PC-9 (cell line): ENCODE data around the gene SFTA2. TPM values are rescaled to one million over a fixed set of nuclear protein-coding genes. Genes with fewer than 3 reads are reported as not detected.

ENCODE experiments used
- Bru-seq: library from RNA; stranded (reverse); fragments of 400-500 nt; gene quantifications from one replicate; lab custom pipeline; 2021; lab: Mats Ljungman, UMichigan
- BruChase-seq, 2 experiments: library from RNA; stranded (reverse); fragments of 400-500 nt; gene quantifications; one replicate each; lab custom pipeline; 2021; lab: Mats Ljungman, UMichigan
- BruUV-seq: library from RNA; stranded (reverse); fragments of 400-500 nt; replicated peaks from 2 replicates; lab custom pipeline; 2021; lab: Mats Ljungman, UMichigan
- CTCF ChIA-PET: fragments of 300-600 bp; sonication (Branson Sonifier 250); formaldehyde crosslinking; loops from one replicate; lab custom pipeline; 2022; ENCODE audit warnings: antibody characterized with exemption; lab: Charles Lee
- POLR2A ChIA-PET: fragments of 300-600 bp; sonication (Branson Sonifier 250); formaldehyde crosslinking; loops from one replicate; lab custom pipeline; 2022; ENCODE audit warnings: antibody characterized with exemption; ENCODE audit not compliant: unreplicated experiment; lab: Charles Lee
- DNase-seq, 2 experiments: peaks; one replicate each; pipeline versions ENCODE4 v3.0.0 to v3.0.0-alpha.2; 2015 to 2022; ENCODE audit warnings: mixed read lengths in 1 of 2
- H2AFZ ChIP-seq: fragments of 200-600 bp; sonication (generic); 2 replicates; pipeline ENCODE4 v1.8.1; 2017; ENCODE audit warnings: antibody characterized with exemption
- H3F3A ChIP-seq: fragments of 200-600 bp; sonication (generic); 2 replicates; pipeline ENCODE4 v1.8.1; 2017; ENCODE audit warnings: antibody characterized with exemption, mild to moderate bottlenecking, low read depth; ENCODE audit not compliant: insufficient read depth
- H3K27ac ChIP-seq: fragments of 200-600 bp; sonication (generic); 2 replicates; pipeline ENCODE4 v1.6.1; 2016; ENCODE audit warnings: mixed run types
- H3K27me3 ChIP-seq: fragments of 200-600 bp; sonication (generic); 2 replicates; pipeline ENCODE4 v1.6.1; 2016; ENCODE audit warnings: low read depth, mixed run types; ENCODE audit not compliant: insufficient read depth
- H3K36me3 ChIP-seq: fragments of 200-600 bp; sonication (generic); 2 replicates; pipeline ENCODE4 v1.6.1; 2016; ENCODE audit warnings: low read depth, mixed run types
- H3K4me1 ChIP-seq: fragments of 200-600 bp; sonication (generic); replicated peaks from 2 replicates; pipeline ENCODE4 v1.6.1; 2016; ENCODE audit warnings: mixed run types; ENCODE audit not compliant: insufficient read depth
- H3K4me2 ChIP-seq: fragments of 200-600 bp; sonication (generic); 2 replicates; pipeline ENCODE4 v1.6.1; 2017; ENCODE audit warnings: mixed run types
- H3K4me3 ChIP-seq: fragments of 200-600 bp; sonication (generic); 2 replicates; pipeline ENCODE4 v1.6.1; 2016; ENCODE audit warnings: mixed run types
- H3K79me2 ChIP-seq: fragments of 200-600 bp; sonication (generic); 2 replicates; pipeline ENCODE4 v1.6.1; 2017; ENCODE audit warnings: low read depth, mixed run types
- H3K9me2 ChIP-seq: fragments of 200-600 bp; sonication (generic); 2 replicates; pipeline ENCODE4 v1.8.1; 2017; ENCODE audit warnings: mild to moderate bottlenecking; ENCODE audit not compliant: insufficient read depth
- H3K9me3 ChIP-seq: fragments of 200-600 bp; sonication (generic); 2 replicates; pipeline ENCODE4 v1.8.1; 2016; ENCODE audit warnings: low read depth; ENCODE audit not compliant: insufficient read depth
- H4K20me1 ChIP-seq: fragments of 200-600 bp; sonication (generic); 2 replicates; pipeline ENCODE4 v1.8.1; 2017; ENCODE audit not compliant: insufficient read depth
- CTCF ChIP-seq: fragments of 200-600 bp; sonication (generic); conservative IDR thresholded peaks from 2 replicates; pipeline ENCODE4 v1.6.1; 2017; ENCODE audit warnings: mixed run types, antibody characterized with exemption, mild to moderate bottlenecking, moderate library complexity
- EZH2 ChIP-seq: fragments of 200-600 bp; sonication (generic); IDR thresholded peaks from 2 replicates; pipeline ENCODE4 v1.8.0; 2017; ENCODE audit warnings: antibody characterized with exemption, low read depth
- intact Hi-C: fragments of 100-400 bp; cut with micrococcal nuclease; formaldehyde crosslinking; loops from one replicate; pipeline ENCODE4 v1.10.0; 2022; ENCODE audit not compliant: unreplicated experiment
- long read RNA-seq: library from polyadenylated mRNA; stranded (forward); transcript quantifications from one replicate; pipeline ENCODE4 v2.0.0, GENCODE V29; 2022
- total RNA-seq: library from RNA; stranded (reverse); gene quantifications from 2 replicates; pipeline ENCODE4 v1.2.3, GENCODE V29; 2021

SFTA2 gene
- total RNA-seq (0.72 and 0.75 TPM in 2 replicates), Bru-seq, nascent RNA (percentile 22 among the genes with signal in this experiment), BruChase-seq, experiment 1, labeled RNA remaining after a 2-hour chase (percentile 17 among the genes with signal in this experiment), BruChase-seq, experiment 2, labeled RNA remaining after a 6-hour chase (percentile 16 among the genes with signal in this experiment)
- long read RNA-seq, partial matches to known transcripts: 0 of 1 reads
- long read RNA-seq, other reads (novel, unspliced or antisense): 1 of 1 reads

DNA sequence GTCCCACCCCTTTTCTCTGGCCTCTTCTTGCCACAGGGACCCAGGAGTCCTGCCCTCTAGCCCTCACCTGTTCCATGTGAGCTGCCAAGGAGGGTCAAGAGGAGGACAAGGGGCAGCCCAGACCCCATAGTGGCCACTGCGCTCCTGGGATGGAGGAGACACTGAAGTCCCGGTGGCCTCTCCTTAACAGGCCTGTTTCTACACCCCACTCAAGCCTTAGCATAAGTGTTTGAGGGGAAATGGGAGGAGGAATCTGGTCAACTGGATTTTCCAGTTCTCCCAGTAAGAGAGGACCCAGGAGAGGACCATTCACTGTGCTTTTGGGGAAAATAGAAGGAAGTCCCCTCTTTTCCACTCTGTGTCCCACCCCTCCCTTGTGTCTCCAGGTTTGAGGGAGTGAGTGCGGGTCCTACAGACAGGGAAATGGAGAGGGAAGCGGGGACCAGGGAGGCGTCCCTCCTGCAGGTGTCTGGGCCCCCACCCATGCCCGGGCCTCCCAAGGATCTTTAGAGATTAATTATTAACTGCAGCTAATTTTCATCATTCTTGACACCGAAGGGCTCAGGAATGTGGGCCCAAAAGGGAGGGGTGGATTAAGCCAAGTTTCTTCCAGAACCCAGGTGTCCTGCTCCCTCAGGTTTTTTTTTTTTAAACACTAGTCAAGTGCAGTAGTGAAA lies at the start of gene SFTA2:
SFTA2 (minus strand) TSS at position 202 of the 677 bp plus-strand sequence; CDS start at position 128, 74 bp downstream.
- H3K4me3 ChIP-seq: no peak within 1 kb of the TSS
- no peaks in the 10 kb centered on the region for H3F3A ChIP-seq
- ChIA-PET POLR2A (no interaction called here), CTCF (no interaction called here)
- no TSS peak for BruUV-seq
- no peaks in the 10 kb centered on the region for H3K9me2 ChIP-seq
- no peak within 1 kb of the TSS for H3K27ac ChIP-seq
- no peak within 1 kb of the TSS for H3K4me2 ChIP-seq
- H3K79me2 ChIP-seq: no peaks in the 10 kb centered on the region
- H3K36me3 ChIP-seq: no peaks in the 10 kb centered on the region
- H2AFZ ChIP-seq: no peak within 1 kb of the TSS
- no peaks in the 10 kb centered on the region for H4K20me1 ChIP-seq
- H3K27me3 ChIP-seq: no peaks in the 10 kb centered on the region
- intact Hi-C loops: no loop called here
- no peaks in the 10 kb centered on the region for H3K9me3 ChIP-seq
- TF ChIP-seq EZH2 (no peak), CTCF (no peak)
- DNase-seq: no peak
- peaks cover 20% of the 10 kb centered on the region for H3K4me1 ChIP-seq

GRCh38 chr6:30979690-30980089 lies 47.7 kb upstream of the SFTA2 start:
- no peaks in the 10 kb centered on the region for H3K9me3 ChIP-seq
- H3K4me2 ChIP-seq: no peak overlapping the region
- peaks cover 10% of the 10 kb centered on the region; the same call in 1 of the 2 replicates for H3F3A ChIP-seq
- H3K9me2 ChIP-seq: no peaks in the 10 kb centered on the region
- CTCF ChIA-PET: no interaction called here
- no peak overlapping the region for H2AFZ ChIP-seq
- BruUV-seq: no TSS peak
- no peak for TF ChIP-seq CTCF
- TF ChIP-seq EZH2: no peak
- no peaks in the 10 kb centered on the region for H3K36me3 ChIP-seq
- intact Hi-C loops: no loop called here
- H4K20me1 ChIP-seq: no peaks in the 10 kb centered on the region
- no peak for DNase-seq
- H3K79me2 ChIP-seq: no peaks in the 10 kb centered on the region
- no peak overlapping the region for H3K4me3 ChIP-seq
- POLR2A ChIA-PET: interaction anchor here (0.6 kb wide), 1 partner anchor 368 kb away, joined by 3 read pairs; no protein-coding TSS in a partner anchor
- H3K27ac ChIP-seq: no peak overlapping the region
- no peaks in the 10 kb centered on the region for H3K27me3 ChIP-seq
- H3K4me1 ChIP-seq: peaks cover 10% of the 10 kb centered on the region

DNA sequence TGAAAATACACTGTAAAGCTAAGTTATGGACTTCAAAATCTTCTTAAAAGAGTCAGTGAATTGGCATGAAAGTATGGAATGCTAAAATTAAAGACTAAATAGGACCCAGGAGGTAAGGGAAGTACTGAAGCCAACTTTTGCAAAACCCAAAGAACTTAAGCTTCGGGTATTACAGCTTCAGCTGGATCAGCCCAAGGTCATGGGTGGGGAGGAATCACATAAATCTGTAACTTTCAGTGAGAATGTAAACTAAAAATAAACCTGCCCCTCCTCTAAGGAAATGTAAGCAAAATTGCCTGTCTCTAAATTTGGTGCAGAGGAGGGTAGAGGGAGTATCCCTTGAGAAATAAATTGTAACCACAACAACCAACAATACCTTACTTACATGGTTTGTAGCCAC lies 47.2 kb upstream of the SFTA2 start:
- H3K4me3 ChIP-seq: no peak overlapping the region
- no peaks in the 10 kb centered on the region for H3K79me2 ChIP-seq
- ChIA-PET CTCF (no interaction called here), POLR2A (no interaction called here)
- H3K9me3 ChIP-seq: no peaks in the 10 kb centered on the region
- no peak for TF ChIP-seq EZH2
- TF ChIP-seq CTCF: no peak
- no peaks in the 10 kb centered on the region for H3K27me3 ChIP-seq
- intact Hi-C loops: no loop called here
- no peaks in the 10 kb centered on the region for H3K36me3 ChIP-seq
- DNase-seq: no peak
- no peak overlapping the region for H2AFZ ChIP-seq
- peaks cover 13% of the 10 kb centered on the region for H3K4me1 ChIP-seq
- no peak overlapping the region for H3K27ac ChIP-seq
- no TSS peak for BruUV-seq
- no peaks in the 10 kb centered on the region for H3K9me2 ChIP-seq
- no peaks in the 10 kb centered on the region for H4K20me1 ChIP-seq
- peaks cover 10% of the 10 kb centered on the region; the same call in 1 of the 2 replicates for H3F3A ChIP-seq
- H3K4me2 ChIP-seq: no peak overlapping the region
